HCEC 1CT (cell line): ENCODE results near the gene IL17D.

ENCODE experiments used
- DNase-seq: peaks from one replicate; pipeline ENCODE4 v3.0.0-alpha.2; 2017

IL17D gene

DNA sequence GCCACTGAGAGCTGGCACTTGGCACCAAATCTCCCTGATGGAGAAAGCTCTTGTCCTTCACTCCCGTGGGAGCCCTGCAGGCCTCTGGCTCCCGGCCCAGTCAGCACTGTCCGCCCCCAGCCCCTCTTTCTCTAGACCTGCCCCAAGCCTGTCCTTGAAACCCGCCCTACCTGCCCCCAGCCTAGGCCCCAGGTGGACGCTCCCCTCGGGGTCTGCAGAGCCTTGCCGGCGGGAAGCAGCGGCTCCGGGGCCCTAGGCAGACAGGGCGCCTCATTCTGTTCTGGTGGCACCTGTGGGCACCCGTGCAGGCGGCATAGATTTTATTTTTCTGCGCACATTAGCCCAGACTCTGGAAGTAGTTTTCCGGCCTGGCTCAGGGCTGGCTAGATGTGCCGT is 17.6 kb downstream of the IL17D start:
- DNase-seq, result no peak

DNA sequence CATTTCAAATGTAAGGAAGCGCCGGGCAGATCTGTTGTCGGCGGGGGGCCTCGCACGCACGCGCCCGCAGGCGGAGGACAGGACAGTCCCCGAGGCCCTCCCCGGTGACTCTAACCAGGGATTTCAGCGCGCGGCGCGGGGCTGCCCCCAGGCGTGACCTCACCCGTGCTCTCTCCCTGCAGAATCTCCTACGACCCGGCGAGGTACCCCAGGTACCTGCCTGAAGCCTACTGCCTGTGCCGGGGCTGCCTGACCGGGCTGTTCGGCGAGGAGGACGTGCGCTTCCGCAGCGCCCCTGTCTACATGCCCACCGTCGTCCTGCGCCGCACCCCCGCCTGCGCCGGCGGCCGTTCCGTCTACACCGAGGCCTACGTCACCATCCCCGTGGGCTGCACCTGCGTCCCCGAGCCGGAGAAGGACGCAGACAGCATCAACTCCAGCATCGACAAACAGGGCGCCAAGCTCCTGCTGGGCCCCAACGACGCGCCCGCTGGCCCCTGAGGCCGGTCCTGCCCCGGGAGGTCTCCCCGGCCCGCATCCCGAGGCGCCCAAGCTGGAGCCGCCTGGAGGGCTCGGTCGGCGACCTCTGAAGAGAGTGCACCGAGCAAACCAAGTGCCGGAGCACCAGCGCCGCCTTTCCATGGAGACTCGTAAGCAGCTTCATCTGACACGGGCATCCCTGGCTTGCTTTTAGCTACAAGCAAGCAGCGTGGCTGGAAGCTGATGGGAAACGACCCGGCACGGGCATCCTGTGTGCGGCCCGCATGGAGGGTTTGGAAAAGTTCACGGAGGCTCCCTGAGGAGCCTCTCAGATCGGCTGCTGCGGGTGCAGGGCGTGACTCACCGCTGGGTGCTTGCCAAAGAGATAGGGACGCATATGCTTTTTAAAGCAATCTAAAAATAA is 18.2 kb downstream of the IL17D start:
- peak; percentile 70 for DNase-seq

DNA sequence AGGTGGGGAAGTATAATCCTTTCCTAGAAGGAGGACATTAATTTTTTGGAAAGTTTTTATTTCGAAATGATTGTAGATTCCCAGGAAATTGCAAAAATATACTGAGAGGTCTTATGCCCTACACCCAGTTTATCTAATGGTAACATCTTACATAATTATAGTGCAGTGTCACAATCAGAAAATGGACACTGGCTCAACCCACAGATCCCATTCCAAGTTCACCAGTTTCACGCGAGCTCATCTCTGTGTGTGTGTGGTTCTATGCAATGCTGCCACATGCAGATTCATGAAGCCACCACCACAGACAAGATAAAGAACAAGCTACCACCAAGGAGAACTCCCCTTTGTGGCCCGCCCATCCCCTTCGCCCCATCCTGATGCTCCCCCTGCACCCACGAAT is 24.4 kb downstream of the IL17D start:
- no peak for DNase-seq

DNA sequence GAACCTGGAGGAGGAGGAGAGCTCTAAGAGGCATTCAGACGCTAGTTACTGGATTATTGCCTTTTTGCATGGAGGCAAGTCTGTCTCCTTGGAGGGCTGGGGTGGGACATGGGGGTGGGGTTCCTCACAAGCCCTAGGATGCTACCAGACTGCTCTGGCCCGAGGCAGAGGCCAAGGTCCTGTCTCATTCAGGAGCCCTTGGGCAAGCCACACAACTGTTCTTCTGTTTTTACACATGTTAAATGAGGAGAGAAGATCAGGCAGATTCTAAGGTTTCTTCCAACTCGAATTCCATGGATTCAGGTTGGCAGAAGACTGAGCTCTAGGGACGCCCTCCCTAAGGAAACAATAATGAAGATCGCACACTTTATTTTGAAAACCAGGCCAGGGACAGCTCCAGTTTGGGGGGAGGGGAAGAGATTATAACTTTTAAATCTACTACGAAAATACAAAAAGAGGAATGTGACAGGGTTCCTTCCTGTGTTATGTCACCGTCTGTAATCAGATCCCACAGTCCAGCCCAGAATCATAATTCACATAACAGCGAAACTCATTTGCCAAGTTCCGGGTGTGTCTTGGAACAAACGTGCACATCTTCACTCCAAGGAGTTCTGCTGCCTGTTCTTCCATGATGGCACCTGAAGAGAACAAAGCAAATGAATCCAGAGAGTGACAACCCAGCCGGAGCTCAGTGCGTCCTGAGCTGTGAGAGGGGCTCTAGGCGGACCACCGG is 25.2 kb downstream of the IL17D start:
- DNase-seq, result no peak

DNA sequence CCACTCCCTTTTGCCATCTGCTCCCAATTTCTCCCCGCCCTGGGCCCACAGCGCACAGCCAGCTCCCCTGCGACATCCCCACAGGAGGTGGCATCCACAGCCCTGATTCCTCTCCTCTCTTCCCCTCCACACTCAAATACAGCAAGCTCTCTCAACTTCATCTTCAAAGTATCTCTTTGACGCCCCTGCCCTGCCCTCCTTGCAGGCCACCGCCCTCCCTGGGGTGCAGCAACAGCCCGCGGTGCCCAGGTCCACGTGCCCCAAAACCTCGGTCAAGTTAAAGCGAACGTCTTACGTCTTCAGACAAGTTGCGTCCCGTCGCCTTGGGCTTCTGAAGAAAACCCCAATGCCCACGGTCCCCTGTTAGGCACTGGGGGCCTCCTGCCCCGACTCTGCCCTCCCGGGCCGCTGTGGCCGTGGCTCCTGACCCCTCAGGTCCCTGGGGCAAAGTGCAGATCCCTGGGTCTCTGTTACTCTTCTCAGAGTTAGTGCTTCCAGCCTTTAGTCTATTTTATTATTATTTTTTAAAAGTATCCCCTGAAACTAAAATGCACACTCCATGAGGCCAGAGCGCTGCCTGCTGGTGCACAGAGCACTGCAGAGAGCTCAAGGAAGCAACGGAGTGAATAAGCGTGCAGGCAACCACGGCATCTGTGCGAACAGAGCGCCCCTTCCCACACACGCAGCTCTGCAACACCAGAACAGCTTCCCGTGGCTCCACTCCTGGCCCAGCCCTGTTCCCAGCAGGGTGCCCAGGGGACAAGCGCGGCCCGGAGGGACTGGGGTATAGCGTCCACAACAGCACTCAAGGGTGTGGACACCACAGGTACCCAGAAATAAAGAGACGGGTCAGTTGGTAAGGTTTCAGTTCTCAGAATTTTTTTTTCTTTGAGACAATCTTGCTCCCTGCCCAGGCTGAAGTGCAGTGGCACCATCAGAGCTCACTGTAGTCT is 26.4 kb downstream of the IL17D start:
- DNase-seq, result no peak

DNA sequence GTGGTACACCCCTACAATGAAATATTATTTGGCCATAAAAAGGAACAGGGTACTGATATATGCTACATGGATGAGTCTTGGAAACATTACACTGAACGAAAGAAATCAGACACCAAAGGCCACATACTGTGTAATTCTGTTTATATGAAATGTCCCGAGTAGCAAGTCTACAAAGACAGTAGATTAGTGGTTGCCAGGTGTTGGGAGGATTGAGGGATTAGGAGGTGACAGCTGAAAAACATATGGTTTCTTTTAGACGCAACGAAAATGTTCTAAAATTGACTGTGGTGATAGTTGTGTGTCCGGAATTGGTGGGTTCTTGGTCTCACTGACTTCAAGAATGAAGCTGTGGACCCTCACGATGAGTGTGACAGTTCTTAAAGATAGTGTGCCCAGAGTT is 35.1 kb downstream of the IL17D start:
- no peak for DNase-seq

DNA sequence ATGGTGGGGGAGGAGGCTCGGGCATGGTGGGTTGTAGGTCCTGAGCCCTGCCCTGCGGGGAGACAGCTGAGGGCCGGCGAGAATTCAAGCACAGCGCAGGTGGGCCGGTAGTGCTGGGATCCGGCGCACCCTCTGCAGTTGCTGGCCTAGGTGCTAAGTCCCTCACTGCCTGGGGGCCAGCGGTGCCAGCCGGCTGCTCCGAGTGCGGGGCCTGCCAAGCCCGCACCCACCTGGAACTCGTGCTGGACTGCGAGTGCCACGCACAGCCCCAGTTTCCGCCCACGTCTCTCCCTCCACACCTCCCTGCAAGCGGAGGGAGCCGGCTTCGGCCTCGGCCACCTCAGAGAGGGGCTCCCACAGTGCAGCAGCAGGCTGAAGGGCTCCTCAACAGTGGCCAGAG is 36.5 kb downstream of the IL17D start:
- DNase-seq, result no peak

DNA sequence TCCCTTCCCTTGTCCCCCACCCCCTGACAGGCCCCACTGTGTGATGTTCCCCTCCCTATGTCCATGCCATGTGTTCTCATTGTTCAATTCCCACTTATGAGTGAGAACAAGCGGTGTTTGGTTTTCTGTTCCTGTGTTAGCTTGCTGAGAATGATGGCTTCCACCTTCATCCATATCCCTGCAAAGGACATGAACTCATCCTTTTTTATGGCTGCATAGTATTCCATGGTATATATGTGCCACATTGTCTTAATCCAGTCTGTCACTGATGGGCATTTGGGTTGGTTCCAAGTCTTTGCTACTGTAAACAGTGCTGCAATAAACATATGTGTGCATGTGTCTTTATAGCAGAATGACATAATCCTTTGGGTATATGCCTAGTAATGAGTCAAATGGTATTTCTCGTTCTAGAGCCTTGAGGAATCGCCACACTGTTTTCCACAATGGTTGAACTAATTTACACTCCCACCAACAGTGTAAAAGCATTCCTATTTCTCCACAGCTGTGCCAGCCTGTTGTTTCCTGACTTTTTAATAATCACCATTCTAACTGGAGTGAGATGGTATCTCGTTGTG is 40.4 kb downstream of the IL17D start:
- DNase-seq, result peak; percentile 8

DNA sequence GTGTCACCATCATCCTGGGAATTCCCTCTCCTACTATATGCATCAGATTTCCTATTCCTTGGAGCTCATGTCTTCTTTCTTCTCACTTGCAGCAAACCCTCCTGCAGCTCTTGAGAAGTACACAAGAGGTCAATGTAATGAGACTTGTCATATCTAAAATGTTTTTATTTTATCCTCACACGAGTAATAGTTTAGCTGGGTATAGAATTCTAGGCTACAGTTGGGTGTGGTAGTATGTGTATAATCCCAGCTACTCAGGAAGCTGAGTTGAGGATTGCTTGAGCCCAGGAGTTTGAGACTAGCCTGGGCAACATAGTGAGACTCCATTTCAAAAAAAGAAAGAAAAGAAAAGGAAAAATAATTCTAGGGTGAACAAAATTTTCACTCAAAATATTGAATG is 45.9 kb downstream of the IL17D start:
- no peak for DNase-seq

DNA sequence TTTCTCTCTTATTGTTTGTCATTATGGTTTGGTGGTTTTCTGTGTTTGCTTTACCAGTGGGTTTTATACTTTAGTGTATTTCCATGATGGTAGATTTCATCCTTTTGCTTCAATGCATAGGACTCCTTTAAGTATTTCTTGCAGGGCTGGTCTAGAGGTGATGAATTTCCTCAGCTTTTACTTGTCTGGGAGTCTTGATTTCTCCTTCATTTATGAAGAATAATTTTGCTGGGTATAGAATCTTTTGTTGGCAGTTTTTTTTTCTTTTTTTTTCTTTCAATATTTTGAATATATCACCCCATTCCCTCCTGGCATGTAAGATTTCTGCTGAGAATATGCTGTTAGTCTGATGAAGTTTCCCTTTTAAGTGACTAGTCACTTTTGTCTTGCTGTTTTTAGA is 50.5 kb downstream of the IL17D start:
- DNase-seq, result no peak

DNA sequence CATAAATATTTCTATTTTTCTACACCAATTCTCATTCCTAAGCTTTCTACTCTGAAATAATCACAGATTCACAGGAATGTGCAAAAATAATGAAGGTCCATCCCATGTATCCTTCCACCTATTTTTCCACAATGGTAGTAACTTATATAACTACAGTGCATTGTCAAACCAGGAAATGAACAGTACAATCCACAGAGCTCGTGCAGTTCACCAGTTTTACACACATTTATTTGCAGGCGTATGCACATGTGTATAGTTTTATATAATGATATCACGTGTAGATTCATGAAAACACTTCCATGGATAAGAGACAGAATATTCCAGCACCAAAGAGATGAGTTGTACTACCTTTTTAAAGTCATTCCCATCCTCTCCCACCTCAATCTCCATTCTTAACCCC is 57.4 kb downstream of the IL17D start:
- no peak for DNase-seq

DNA sequence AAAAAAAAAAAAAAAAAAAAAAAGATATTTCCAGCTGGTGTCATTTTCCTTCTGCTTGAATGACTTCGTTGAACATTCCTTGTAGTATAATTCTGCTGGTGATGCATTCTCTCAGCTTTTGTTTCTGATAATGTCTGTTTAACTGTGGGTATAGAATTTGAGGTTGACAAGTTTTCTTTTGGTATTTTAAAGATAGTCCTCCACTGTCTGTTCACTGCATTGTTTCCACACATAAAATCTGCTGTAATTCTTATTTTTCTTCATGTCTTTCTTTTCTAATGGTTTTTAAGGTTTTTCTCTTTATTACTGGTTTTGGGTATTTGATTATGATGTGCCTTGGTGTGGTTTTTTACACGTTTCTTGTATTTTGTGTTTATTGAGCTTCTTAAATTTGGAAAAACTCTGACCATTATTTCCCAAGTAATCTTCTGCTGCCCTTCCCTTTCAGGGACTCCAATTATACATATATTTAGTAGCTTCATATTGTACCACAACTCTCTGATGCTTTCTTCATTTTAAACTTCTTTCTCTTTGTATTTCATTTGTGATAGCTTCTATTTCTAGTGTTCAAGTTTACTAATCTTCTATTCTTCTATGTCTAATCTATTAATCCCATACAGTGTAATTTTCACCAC is 63.9 kb downstream of the IL17D start:
- DNase-seq, result no peak

DNA sequence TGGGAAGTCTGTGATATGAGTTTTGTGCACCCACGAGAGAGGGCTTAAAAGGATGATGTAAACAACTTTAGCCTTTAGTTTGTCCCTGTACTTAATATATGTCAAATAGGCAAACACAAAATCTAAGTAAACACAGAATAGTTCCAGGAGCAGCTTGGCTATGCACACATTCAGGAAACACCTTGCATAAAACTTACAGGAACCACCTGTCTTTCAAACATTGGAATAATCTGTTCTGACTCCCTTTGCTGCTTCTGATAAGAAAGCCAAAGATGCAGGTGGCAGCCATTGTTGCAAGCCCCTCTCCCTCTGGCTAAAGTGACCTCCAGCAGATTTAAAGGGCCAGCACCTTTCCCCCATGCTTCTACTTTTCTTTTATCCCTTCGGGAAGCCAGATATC is 65.6 kb downstream of the IL17D start:
- DNase-seq, result no peak

DNA sequence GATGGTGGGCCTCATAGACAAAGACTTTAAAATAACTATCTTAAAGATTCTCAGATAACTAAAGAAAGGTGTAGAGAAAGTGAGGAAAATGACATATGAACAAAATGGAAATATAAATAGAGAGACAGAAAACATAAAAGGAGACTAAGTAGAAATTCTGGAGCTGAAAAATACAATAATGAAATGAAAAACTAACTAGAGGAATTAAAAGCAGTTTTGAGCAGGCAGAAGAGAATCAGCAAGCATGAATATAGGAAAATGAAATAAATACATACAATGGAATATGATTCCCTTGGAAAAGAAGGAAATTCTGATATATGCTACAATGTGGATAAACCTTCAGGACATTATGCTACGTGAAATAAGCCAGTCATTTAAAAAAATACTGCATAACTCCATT is 66.3 kb downstream of the IL17D start:
- no peak for DNase-seq
